ENCODE data around the gene ATP11B.

- TF ChIP-seq EP300 (IDR thresholded peaks at IDR 0.05) (no peak), POLR2A (IDR thresholded peaks at IDR 0.05; ENCODE audit: low read depth) (no peak)
- TF ChIP-seq, protein P1, sequence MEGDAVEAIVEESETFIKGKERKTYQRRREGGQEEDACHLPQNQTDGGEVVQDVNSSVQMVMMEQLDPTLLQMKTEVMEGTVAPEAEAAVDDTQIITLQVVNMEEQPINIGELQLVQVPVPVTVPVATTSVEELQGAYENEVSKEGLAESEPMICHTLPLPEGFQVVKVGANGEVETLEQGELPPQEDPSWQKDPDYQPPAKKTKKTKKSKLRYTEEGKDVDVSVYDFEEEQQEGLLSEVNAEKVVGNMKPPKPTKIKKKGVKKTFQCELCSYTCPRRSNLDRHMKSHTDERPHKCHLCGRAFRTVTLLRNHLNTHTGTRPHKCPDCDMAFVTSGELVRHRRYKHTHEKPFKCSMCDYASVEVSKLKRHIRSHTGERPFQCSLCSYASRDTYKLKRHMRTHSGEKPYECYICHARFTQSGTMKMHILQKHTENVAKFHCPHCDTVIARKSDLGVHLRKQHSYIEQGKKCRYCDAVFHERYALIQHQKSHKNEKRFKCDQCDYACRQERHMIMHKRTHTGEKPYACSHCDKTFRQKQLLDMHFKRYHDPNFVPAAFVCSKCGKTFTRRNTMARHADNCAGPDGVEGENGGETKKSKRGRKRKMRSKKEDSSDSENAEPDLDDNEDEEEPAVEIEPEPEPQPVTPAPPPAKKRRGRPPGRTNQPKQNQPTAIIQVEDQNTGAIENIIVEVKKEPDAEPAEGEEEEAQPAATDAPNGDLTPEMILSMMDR (IDR thresholded peaks at IDR 0.05), result no peak
Observed at GRCh38 chr3:182941719-182942118, 148.4 kb downstream of the ATP11B start.

Measured in esophagus muscularis mucosa (tissue), 4 donors.